ENCODE data around the gene MAML1.
A peak's percentile ranks its signal among the peaks of the same experiment; 100 is the strongest.
"Not testable (repeated sequence)": the region's sequence is repeated elsewhere in the genome, so short reads cannot be mapped to it uniquely, and the experiment has no call there.

Gene MAML1, protein sequence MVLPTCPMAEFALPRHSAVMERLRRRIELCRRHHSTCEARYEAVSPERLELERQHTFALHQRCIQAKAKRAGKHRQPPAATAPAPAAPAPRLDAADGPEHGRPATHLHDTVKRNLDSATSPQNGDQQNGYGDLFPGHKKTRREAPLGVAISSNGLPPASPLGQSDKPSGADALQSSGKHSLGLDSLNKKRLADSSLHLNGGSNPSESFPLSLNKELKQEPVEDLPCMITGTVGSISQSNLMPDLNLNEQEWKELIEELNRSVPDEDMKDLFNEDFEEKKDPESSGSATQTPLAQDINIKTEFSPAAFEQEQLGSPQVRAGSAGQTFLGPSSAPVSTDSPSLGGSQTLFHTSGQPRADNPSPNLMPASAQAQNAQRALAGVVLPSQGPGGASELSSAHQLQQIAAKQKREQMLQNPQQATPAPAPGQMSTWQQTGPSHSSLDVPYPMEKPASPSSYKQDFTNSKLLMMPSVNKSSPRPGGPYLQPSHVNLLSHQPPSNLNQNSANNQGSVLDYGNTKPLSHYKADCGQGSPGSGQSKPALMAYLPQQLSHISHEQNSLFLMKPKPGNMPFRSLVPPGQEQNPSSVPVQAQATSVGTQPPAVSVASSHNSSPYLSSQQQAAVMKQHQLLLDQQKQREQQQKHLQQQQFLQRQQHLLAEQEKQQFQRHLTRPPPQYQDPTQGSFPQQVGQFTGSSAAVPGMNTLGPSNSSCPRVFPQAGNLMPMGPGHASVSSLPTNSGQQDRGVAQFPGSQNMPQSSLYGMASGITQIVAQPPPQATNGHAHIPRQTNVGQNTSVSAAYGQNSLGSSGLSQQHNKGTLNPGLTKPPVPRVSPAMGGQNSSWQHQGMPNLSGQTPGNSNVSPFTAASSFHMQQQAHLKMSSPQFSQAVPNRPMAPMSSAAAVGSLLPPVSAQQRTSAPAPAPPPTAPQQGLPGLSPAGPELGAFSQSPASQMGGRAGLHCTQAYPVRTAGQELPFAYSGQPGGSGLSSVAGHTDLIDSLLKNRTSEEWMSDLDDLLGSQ

DNA sequence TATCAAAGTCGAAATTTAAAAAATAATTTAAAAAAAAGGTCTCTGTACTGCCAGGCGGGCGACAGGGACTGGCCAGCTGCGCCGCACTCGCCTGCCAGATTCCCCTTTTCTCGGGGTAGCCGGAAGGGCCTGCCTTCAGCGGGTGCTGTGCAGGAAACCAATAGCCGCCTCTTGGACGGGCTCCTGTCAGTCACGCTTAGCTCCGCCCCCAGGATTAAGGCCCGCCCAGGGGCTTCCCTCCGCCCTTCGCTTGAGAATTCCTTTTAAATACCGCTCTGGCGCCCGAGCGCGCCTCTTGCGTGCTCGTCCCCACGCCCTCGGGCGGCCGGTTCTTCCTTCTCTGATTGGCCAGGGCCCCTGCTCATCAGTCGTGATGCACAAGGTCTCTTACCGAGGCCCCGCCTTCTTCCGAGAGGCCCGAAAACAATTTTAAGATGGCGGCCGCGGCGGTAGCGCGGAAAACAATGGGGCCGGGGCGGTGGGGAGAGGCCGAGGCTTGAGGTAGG is at the start of gene MAML1:
Gene MAML1, plus strand, starts transcription at position 411 of the 506 bp plus-strand sequence. CDS start 291 bp downstream, outside the sequence.
- DNase-seq (ENCODE audit: low read depth in 2 of 2): peak; percentile 97 to 99

DNA sequence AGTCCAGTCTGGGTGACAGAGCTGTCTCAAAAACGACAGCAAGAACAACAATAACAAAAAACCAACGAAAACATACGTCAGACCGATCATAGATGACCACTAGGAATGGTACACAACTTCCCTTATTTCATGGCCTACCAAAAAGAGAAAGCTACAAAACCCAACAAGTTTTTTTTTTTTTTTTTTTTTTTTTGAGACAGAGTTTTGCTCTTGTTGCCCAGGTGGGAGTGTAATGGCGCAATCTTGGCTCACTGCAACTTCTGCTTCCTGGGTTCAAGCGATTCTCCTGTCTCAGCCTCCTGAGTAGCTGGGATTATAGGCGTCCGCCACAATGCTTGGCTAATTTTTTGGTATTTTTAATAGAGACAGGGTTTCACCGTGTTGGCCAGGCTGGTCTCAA is 43.4 kb upstream of the MAML1 start:
- not testable (repeated sequence) for DNase-seq (ENCODE audit: low read depth in 2 of 2)

DNA sequence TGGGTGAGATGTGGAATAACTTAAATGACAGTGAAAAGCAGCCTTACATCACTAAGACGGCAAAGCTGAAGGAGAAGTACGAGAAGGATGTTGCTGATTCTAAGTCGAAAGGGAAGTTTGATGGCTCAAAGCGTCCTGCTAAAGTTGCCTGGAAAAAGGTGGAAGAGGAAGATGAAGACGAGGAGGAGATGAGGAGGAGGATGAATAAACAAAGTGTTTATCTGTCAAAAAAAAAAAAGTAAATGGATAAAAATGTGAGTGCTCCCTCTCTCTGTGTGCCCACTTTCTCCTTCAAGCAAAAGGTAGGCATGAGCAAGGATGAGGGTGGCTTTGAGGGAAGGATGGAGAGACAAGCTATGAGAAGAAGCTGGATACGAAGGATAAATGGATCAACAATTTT is 38.1 kb upstream of the MAML1 start:
- DNase-seq (ENCODE audit: low read depth in 2 of 2): no peak

DNA sequence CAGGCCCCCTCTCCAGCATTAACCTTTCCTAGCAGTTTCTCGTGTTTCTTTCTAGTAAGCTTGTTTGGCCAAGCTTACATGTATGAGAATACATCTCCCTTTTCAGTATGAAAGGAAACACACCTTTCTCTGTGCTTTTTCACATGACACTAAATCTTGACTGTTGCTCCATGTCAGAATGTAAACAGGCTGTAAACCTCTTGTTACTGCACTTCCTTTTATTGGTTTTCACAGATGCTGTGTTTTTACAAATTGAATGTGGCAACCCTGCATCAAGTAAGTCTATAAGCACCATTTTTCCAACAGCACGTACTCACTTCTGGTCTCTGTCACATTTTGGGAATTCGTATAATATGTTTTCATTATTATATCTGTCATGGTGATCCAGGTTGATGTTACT is 36.0 kb upstream of the MAML1 start:
- no peak for DNase-seq (ENCODE audit: low read depth in 2 of 2)

DNA sequence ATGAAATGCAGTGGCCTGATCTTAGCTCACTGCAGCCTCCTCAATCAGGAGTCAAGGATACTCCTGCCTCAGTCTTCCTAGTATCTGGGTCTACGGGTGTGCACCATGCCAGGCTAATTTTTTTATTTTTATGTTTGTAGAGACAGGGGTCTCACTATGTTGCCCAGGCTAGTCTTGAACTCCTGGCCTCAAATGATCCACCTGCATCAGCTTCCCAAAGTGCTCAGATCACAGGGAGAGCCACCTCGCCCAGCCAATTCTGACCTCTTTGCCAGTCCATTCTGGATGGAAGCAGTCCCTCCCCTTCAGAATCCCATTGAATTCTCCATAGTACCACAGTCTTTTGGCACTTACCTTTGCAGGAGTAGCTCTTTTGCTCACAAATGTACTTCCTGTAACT is 35.5 kb upstream of the MAML1 start:
- DNase-seq (ENCODE audit: low read depth in 2 of 2): no peak

DNA sequence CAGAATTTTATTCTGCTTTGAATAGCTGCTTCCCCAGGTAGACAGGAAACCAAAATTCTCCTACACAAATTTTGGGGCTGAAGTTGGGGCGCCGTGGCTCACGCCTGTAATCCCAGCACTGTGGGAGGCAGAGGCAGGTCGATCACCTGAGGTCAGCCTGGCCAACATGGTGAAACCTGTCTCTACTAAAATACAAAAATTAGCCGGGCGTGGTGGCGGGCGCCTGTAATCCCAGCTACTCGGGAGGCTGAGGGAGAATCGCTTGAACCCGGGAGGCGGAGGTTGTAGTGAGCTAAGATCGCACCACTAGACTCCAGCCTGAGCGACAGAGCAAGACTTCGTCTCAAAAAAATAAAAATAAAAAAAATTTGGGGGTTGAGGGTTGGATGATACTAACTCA is 35.1 kb upstream of the MAML1 start:
- not testable (repeated sequence) for DNase-seq (ENCODE audit: low read depth in 2 of 2)

DNA sequence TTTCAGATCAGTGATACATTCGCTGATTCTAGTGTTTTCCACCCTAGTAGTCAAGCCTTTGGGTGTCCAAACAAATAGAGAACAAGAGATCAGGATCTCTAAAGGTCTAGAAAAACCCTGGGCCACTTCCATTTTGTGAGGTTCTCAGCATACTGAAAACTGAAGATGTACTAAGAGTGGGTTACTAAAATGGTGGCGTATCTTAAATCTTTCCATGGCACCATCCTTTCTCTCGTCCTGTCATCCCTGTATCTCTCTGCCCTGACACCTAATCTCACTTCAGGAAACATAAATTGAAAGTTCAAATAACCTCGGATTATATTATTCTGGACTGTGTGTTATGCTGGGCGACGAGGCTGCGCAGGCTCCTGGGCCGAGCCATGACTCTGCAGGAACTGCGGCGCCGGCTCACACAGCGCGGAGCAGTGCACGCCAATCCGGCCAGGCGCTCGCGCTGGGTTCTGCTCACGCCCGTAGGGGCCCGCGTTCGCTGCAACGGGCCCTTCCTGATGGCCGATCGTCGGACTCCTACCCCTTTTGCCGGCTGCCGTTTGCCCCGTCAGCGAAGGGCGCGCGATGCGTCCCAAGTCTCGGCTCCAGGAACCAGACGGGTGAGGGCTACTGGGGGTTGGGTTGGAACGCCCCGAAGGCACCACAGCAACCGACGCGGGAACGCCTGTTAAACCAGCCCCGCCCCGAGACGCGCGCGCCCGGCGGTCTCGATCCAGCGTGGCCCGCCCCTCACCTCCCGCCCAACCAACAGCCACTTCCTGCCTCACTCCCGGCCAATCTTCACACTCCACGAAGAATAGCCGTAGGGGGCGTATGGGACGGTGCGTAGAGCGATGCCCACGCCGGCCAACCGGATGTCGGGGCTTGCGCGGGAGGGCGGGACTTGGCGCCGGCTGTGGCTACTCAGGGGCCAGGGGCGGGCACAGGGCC is 34.4 kb upstream of the MAML1 start:
- peak; percentile 96 to 98 for DNase-seq (ENCODE audit: low read depth in 2 of 2)

DNA sequence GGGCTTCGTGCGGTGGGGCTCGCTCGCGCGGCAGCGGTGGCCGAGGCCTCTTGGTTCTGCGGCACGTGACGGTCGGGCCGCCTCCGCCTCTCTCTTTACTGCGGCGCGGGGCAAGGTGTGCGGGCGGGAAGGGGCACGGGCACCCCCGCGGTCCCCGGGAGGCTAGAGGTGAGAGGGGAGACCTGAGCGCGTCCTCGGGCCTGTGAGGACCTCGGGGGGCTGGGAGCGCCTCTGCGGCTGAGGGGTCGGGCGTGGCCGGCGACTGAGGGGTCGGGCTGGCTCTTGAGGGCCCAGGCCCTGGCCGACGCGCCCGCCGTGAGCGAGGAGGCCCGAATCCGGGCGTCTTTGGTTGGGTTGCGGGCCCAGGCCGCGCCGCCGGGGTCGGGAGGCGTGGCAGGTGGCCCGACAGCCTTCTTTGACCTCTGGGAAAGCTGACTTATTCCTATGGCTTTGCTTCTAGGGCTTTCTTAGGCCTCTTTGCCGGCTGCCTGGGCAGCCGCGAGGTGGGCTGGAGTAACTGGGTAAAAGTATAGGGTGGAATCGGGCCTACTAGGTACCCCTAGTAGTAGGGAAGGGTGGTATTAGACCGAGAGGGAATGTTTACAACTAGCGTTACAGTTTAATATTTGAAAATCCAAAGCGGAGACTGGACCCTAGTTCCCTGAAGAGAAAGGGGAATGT is 33.5 kb upstream of the MAML1 start, which contains the start of gene CANX:
Gene CANX, plus strand, starts transcription at position 33 of the 681 bp plus-strand sequence. CDS start 6,715 bp downstream, outside the sequence.
- no peak for DNase-seq (ENCODE audit: low read depth in 2 of 2)

DNA sequence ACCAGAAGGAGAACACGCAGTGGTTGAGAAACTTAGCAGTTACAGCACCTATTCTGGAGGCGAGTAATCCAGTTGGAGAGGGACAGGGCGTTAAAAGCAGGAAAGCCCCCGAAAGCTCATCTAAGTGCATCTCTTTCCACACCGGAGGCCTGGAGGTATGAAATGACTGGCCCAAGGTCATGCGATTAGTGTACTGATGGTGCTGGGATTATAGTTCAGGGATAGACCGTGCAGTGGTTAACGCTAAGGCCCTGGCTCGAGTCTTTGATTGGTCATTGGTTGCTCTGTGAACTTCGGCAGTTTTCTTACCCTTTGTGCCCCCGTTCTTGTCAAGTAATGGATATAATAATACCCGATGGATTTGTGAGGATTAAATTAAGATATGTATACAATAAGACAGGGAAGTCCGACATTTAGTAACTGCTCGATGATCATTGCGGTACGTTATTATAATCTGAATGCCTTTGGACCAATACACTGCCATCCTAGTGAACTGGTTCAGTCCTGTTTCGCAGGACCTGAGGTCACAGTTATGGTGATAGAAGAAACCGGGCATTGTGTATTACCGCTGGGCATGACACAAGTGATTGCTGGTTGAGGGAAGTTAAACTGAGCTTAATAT is 32.9 kb upstream of the MAML1 start:
- peak in 1 of 2 donors; percentile 32 for DNase-seq (ENCODE audit: low read depth in 2 of 2)

DNA sequence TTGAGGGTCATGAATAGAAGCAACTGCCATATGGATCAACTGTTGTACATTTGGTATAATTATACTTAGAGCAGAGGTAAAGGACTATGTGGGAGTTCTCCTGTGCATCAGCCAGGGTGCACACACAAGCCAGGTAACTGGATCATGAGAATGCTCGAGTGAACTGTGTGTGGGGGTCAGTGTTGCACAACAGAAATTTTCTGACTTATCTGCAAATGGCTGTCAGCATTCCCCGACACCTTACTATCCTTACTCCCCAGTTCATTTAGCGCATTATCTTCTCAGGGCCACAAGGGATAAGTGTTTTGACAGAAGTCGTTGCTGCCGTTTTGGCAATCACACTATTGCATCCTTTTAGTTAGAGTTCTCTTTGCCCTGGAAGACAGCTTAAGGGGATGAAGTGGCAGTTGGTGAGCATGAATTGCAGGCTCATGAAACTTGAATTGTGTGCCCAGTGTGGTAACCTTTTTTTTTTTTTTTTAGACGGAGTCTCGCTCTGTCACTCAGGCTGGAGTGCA is 32.2 kb upstream of the MAML1 start:
- DNase-seq (ENCODE audit: low read depth in 2 of 2): no peak

DNA sequence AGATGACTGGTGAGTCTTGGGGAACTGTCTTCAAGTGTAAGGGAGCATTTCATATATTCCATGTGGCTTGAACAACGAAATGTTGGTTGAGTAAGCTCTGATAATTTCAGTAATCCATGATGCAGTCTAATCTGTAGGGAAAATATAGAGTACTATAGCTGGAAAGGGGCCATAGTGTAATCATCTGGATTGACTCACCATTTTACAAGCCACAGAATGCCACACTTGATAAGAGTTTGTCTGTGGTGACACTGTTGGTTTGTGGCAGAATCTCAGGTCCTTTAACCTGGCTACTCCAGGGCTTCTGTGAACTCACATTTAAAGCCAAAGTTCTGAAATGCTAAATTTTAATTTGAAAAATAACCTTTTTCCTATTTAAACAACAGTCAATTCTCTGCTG is 16.3 kb upstream of the MAML1 start:
- DNase-seq (ENCODE audit: low read depth in 2 of 2): no peak

DNA sequence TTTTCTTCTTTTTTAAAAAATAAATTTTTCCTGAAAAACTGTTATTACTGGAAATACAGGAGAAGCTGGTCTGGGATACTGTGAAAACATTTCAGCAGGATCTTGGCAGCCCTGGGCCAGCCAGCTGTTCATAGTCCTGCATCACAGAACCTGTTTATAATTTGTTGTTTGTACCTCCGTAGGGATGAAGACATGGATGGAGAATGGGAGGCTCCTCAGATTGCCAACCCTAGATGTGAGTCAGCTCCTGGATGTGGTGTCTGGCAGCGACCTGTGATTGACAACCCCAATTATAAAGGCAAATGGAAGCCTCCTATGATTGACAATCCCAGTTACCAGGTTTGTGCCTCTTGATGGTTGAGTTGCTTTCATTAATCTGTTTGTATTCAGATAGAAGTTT is 12.4 kb upstream of the MAML1 start:
- no peak for DNase-seq (ENCODE audit: low read depth in 2 of 2)

DNA sequence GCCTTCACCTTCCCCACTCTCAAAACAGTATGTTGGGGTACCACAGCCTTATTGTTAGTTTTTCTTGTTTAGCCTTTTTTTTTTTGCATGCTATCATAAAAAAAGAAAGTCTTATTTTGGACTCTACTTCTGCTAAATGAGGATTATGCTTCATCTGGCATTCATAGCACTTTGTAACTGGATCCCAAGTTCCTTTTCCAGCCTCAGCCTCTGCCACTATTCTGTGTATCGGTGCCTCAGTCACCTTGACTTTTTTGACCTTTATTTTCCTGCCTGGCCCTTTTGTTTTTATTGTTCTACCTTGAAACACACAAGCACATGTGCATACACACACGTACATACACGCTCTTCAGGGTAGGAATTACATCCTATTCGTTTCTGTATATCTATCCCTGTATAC is 8.5 kb upstream of the MAML1 start:
- no peak for DNase-seq (ENCODE audit: low read depth in 2 of 2)

DNA sequence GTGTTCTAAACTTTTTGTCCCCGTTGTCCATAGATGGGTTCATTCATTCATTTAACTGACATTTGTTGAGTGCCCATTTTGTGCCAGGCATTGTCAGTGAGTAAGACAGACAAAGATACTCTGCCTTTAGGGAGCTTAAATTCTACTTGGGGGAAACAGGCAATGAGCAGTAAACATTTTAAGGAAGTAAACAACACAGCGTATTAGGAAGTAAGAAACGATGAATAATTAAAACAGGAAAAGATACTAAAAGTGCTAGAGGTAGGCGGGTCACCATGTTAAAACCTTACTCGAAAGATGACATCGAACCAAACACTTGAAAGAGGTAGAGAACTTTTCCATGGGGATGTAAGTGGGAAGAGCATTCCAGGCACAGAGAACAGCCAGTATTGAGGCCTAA is 5.5 kb upstream of the MAML1 start:
- DNase-seq (ENCODE audit: low read depth in 2 of 2): no peak

DNA sequence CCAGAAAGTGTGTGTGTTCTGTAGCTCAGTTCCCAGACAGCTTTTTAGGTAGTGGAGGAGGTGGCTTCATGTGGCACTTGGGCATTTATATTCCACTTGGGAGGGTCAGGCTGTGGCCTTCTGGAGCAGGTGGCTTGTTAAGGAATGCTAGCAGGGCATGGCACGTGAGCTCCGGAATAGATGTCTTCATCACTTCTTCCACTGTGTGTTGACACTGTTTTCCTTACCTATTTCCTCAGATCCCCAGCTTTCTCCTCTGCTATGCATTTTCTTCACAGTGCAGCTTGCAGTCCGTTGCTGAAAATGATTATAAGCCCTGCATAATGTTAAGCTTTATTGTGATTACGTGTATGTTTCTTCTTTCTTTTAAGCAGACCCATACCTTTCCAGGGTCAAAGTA is 3.3 kb upstream of the MAML1 start:
- DNase-seq (ENCODE audit: low read depth in 2 of 2): no peak

DNA sequence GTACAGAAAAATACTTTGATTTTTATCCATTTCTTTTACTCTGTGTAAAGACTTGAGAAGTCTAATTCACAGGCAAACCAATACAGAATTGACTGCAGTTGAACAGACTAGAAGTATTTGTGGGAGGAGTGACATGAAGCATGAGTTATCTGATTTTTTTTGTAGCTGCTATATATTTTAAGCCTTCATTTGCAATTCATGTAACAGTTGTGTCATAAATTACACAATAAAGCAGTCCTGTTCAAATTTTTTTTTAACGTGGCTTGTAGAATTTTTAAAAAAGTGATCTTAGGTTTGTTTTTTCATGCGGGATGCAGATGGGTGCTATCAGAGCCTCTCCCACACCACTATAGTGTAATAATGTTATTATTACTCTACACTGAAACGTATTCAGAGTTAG is 2.9 kb upstream of the MAML1 start:
- DNase-seq (ENCODE audit: low read depth in 2 of 2): no peak

DNA sequence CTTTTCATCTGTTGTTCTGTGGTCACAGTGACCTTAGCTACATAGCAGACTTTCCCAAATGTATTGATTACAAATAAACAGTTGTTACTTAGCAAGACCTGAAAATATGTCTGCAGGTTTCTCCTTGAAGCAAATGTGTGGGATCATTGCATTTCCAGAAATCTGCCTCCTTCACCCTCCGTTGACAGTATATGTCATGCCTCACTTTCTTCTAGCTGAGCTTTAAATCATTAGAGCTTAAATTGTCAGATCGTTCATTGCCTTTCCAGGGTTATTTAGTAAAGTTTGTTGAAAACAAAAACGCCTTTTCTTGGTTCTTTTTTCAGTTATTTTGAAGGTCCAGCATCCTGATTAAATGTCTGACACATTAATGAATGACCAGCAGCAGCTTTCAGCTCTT is 2.3 kb upstream of the MAML1 start:
- DNase-seq (ENCODE audit: low read depth in 2 of 2): no peak

DNA sequence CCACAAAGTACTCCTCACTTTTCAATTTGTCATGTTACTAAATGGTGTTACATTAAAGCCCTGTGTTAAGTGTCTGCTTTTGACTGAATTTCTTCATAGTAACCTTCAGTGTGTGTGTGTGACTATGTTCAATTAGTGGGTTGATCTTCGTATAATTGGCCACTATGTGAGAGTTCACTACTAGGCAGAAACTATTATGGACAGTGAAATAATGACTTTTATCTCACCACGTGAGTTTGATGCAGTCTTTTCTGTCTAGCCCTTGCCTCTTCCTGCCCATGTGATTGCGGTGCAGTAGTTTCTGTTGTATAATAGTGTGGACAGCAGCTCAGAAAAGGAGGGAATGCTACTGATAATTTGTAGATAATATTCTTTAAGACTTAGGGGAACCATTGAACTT is 1.8 kb upstream of the MAML1 start:
- DNase-seq (ENCODE audit: low read depth in 2 of 2): no peak

DNA sequence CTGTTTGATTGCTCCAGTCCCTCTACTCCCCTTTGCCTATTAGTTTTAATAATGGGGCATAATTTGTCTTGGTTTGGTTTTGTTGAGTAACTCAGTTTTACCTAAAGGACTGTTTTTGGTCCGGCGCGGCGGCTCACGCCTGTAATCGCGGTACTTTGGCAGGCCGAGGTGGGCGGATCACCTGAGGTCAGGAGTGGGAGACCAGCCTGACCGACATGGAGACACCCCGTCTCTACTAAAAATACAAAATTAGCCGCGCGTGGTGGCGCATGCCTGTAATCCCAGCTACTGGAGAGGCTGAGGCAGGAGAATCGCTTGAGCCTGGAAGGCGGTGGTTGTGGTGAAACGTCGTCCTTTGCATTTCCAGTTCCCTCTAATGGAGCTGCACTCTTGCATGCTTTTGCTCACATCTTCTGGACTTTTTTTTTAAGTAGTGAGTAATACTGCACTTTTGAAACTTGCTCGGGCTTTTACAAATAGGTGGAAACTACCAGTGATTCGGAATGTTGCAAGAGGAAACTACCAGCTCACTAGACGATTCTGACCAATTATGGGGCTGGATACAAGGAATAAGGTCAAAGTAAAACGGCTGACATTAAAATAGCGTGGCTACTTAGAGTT is 721 bp upstream of the MAML1 start:
- no peak for DNase-seq (ENCODE audit: low read depth in 2 of 2)
